ENCODE results near the gene DPEP3.

- TF ChIP-seq CTCF (IDR thresholded peaks at IDR 0.05), result no peak
- no peak for TF ChIP-seq POLR2A (IDR thresholded peaks at IDR 0.05)
Measured at GRCh38 chr16:67936880-67937605, 43.3 kb downstream of the DPEP3 start.

All from uterus (tissue), 2 donors.